GM12891 (cell line): Measurements from ENCODE around the gene TMEM252.

Source experiments
- PAX5 ChIP-seq: IDR thresholded peaks from 2 replicates; pipeline ENCODE4 v1.6.1; 2011; ENCODE audit warnings: low read length, moderate library complexity, mild to moderate bottlenecking; ENCODE audit not compliant: insufficient read depth, severe bottlenecking
- POLR2A ChIP-seq: IDR thresholded peaks from 2 replicates; pipeline ENCODE4 v1.6.1; 2011; ENCODE audit warnings: low read depth, low read length, control low read depth
- POLR2AphosphoS5 ChIP-seq: IDR thresholded peaks from 2 replicates; pipeline ENCODE4 v1.6.1; 2011; ENCODE audit warnings: low read depth, low read length, control low read depth
- TAF1 ChIP-seq: IDR thresholded peaks from 2 replicates; pipeline ENCODE4 v1.6.1; 2011; ENCODE audit warnings: low read depth, low read length, control low read depth

DNA sequence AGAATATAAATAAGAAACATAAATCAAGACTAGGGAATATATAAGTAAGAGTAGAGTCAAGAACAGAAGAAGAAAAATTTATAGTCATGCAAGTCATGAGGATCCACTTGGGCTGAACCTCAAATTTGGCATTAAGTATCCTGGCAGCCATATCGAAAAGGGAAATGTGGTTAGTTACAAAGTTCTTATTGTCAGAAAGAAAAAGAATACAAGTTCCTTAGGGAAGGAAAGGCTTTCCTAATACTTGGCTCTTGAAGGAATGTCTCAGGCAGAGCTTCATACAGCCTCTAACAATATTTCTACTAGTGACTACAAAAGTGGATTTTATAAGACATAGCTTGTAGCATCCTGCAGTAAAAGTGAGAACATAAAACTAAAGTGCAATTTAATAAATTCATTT is 45.4 kb downstream of the TMEM252 start:
- TF ChIP-seq POLR2A (no peak), TAF1 (no peak), POLR2AphosphoS5 (no peak), PAX5 (no peak)
